ENCODE measurements around the gene PALM. TPM values are rescaled to one million over a fixed set of nuclear protein-coding genes. Genes with fewer than 3 reads are reported as not detected.

PALM gene
- total RNA-seq, 1 experiment from 2014 or later = 14.4 TPM

DNA sequence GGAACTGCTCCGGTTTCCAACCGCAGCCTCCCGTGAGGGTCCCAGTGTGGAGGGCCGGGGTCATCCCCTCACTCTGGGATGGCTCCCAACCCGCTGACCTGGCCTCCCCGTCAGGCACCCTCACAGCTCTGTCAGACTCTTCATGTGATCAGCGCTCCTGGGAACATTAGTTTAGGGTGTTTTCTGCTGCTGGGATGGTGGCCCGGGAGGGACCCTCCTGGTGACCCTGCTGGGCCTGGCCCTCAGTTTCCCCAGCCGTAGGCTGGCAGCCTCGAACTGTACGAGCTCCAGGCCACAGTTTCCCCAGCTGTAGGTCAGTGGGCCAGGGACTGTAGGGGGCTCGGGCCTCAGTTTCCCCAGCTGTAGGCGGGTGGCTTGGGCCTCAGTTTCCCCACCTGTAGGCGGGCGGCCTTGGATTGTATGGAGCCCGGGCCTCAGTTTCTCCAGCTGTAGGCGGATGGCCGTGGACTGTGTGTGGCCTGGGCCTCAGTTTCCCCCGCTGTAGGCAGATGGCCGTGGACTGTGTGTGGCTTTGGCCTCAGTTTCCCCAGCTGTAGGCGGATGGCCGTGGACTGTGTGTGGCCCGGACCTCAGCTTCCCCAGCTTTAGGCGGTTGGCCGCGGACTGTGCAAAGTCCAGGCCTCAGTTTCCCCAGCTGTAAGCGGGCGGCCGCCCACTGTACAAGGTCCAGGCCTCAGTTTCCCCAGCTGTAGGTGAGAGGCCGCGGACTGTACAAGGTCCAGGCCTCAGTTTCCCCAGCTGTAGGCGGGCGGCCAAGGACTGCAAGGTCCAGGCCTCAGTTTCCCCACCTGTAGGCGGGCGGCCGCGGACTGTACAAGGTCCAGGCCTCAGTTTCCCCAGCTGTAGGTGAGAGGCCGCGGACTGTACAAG is 87.2 kb downstream of the PALM start:
- TF ChIP-seq, protein P1, sequence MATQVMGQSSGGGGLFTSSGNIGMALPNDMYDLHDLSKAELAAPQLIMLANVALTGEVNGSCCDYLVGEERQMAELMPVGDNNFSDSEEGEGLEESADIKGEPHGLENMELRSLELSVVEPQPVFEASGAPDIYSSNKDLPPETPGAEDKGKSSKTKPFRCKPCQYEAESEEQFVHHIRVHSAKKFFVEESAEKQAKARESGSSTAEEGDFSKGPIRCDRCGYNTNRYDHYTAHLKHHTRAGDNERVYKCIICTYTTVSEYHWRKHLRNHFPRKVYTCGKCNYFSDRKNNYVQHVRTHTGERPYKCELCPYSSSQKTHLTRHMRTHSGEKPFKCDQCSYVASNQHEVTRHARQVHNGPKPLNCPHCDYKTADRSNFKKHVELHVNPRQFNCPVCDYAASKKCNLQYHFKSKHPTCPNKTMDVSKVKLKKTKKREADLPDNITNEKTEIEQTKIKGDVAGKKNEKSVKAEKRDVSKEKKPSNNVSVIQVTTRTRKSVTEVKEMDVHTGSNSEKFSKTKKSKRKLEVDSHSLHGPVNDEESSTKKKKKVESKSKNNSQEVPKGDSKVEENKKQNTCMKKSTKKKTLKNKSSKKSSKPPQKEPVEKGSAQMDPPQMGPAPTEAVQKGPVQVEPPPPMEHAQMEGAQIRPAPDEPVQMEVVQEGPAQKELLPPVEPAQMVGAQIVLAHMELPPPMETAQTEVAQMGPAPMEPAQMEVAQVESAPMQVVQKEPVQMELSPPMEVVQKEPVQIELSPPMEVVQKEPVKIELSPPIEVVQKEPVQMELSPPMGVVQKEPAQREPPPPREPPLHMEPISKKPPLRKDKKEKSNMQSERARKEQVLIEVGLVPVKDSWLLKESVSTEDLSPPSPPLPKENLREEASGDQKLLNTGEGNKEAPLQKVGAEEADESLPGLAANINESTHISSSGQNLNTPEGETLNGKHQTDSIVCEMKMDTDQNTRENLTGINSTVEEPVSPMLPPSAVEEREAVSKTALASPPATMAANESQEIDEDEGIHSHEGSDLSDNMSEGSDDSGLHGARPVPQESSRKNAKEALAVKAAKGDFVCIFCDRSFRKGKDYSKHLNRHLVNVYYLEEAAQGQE (IDR thresholded peaks at IDR 0.05; ENCODE audit: insufficient read depth in 1 of 2, low read depth in 2 of 2, low read length in 1 of 2) = no peak
- TF ChIP-seq SIN3A (IDR thresholded peaks at IDR 0.05; ENCODE audit: borderline replicate concordance, insufficient read depth, low read depth, low read length) (no peak), TCF7L2 (IDR thresholded peaks at IDR 0.05; ENCODE audit: low read depth, low read length) (no peak), POLR2AphosphoS5 (IDR thresholded peaks at IDR 0.05; ENCODE audit: low read depth, low read length) (no peak)
- TF ChIP-seq, protein P2, sequence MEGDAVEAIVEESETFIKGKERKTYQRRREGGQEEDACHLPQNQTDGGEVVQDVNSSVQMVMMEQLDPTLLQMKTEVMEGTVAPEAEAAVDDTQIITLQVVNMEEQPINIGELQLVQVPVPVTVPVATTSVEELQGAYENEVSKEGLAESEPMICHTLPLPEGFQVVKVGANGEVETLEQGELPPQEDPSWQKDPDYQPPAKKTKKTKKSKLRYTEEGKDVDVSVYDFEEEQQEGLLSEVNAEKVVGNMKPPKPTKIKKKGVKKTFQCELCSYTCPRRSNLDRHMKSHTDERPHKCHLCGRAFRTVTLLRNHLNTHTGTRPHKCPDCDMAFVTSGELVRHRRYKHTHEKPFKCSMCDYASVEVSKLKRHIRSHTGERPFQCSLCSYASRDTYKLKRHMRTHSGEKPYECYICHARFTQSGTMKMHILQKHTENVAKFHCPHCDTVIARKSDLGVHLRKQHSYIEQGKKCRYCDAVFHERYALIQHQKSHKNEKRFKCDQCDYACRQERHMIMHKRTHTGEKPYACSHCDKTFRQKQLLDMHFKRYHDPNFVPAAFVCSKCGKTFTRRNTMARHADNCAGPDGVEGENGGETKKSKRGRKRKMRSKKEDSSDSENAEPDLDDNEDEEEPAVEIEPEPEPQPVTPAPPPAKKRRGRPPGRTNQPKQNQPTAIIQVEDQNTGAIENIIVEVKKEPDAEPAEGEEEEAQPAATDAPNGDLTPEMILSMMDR (IDR thresholded peaks at IDR 0.05) = no peak
- ATAC-seq (no peak), DNase-seq (ENCODE audit: low read depth, low spot score) (no peak)
- POLR2A ChIA-PET = no interaction called here
- Histone ChIP-seq H3K27ac (ENCODE audit: low read length) (peak overlapping the region; percentile 84), H3K27me3 (ENCODE audit: control insufficient read depth, insufficient read depth, low read length) (no peaks in the 10 kb centered on the region), H3K36me3 (ENCODE audit: control insufficient read depth, insufficient read depth, low read length) (peaks cover 13% of the 10 kb centered on the region), H3K4me1 (ENCODE audit: control insufficient read depth, insufficient read depth, low read length) (peaks cover 13% of the 10 kb centered on the region), H3K9me3 (ENCODE audit: control insufficient read depth, insufficient read depth, low read depth, low read length) (no peaks in the 10 kb centered on the region), H3K4me3 (ENCODE audit: low read depth in 2 of 2, low read length in 2 of 2) (peak overlapping the region; percentile 53 to 60)
- in situ Hi-C loops (cut with HindIII; ENCODE audit: low pct_unique_long_range_greater_than_20kb, low sequenced_read_pairs) = no loop called here
- intact Hi-C loops (cut with micrococcal nuclease; ENCODE audit: unreplicated experiment) = no loop called here
- CTCF ChIA-PET = interaction anchor here (0.7 kb wide), 1 partner anchor 38 kb away, joined by 3 read pairs; no protein-coding TSS in a partner anchor
- BruUV-seq (replicated peaks) = no TSS peak

DNA sequence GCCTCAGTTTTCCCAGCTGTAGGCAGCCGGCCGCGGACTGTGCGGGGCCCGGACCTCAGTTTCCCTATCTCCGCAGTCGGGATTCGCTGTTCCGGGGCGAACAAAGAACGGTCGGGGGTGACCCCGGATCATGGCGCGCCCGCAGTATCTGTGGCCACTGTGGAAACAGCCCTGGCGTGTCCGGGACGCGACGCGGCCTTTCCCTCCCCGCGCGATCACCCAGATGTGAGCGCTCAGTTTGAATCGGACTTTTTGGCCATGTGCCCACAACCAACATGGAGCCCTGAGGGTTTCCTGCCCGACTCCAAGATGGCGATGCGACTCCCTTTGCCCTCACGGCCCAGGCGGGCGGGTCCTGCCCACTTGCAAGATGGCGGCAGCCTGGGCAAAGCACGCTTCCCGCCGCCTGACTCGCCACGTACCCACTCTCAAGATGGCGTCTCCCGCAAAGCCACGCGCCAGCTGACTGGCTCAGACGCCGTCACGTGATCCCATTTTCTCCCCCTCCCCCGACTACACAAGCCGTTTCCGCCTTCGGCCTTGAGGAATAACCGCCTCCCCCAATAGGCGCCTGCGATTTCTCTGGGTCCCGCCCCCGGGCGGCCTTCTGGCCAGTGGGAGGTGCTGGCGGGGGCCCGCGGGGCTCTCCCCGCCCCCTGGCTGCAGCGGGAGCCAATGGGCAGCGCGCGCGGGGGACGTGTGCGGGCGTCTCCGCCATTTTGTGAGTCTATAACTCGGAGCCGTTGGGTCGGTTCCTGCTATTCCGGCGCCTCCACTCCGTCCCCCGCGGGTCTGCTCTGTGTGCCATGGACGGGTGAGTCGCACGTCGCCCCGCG is 88.2 kb downstream of the PALM start, which contains the start of gene PTBP1:
Gene PTBP1, plus strand, starts transcription at position 761 of the 836 bp plus-strand sequence. Its CDS starts 46 bp downstream, at position 807.
- ATAC-seq (peak; percentile 85), DNase-seq (ENCODE audit: low read depth, low spot score) (peak; percentile 98)
- CTCF ChIA-PET = interaction anchor here (0.6 kb wide), 1 partner anchor 22 kb away, joined by 4 read pairs; no protein-coding TSS in a partner anchor
- H3K9me3 ChIP-seq (ENCODE audit: control insufficient read depth, insufficient read depth, low read depth, low read length) = no peaks in the 10 kb centered on the region
- no TSS peak for BruUV-seq (replicated peaks)
- peaks cover 17% of the 10 kb centered on the region for H3K4me1 ChIP-seq (ENCODE audit: control insufficient read depth, insufficient read depth, low read length)
- in situ Hi-C loops (cut with HindIII; ENCODE audit: low pct_unique_long_range_greater_than_20kb, low sequenced_read_pairs) (no loop called here), intact Hi-C loops (cut with micrococcal nuclease; ENCODE audit: unreplicated experiment) (no loop called here)
- H3K36me3 ChIP-seq (ENCODE audit: control insufficient read depth, insufficient read depth, low read length) = peaks cover 13% of the 10 kb centered on the region
- peak within 1 kb of the TSS; percentile 89 for H3K27ac ChIP-seq (ENCODE audit: low read length)
- POLR2A ChIA-PET = no interaction called here
- no peaks in the 10 kb centered on the region for H3K27me3 ChIP-seq (ENCODE audit: control insufficient read depth, insufficient read depth, low read length)
- TF ChIP-seq, protein P1 (IDR thresholded peaks at IDR 0.05; ENCODE audit: insufficient read depth in 1 of 2, low read depth in 2 of 2, low read length in 1 of 2) = no peak
- TF ChIP-seq SIN3A (IDR thresholded peaks at IDR 0.05; ENCODE audit: borderline replicate concordance, insufficient read depth, low read depth, low read length) = 0 out of 2 replicates have a peak, but pooled peaks have one; percentile 8
- TF ChIP-seq POLR2AphosphoS5 (IDR thresholded peaks at IDR 0.05; ENCODE audit: low read depth, low read length) = peak; percentile 61
- peak within 1 kb of the TSS; percentile 82 to 87 for H3K4me3 ChIP-seq (ENCODE audit: low read depth in 2 of 2, low read length in 2 of 2)
